H1 (cell line): ENCODE results near the gene PEX5L. TPM values are rescaled to one million over a fixed set of nuclear protein-coding genes. Genes with fewer than 3 reads are reported as not detected.

Source experiments
- CTCF ChIA-PET: fragments of 300-600 bp; sonication (Branson Sonifier 250); formaldehyde crosslinking; loops from one replicate; lab custom pipeline; 2021; ENCODE audit not compliant: partially characterized antibody; lab: Charles Lee
- POLR2A ChIA-PET: fragments of 300-600 bp; sonication (Branson Sonifier 250); formaldehyde crosslinking; loops from one replicate; lab custom pipeline; 2021; ENCODE audit warnings: inconsistent platforms; ENCODE audit not compliant: partially characterized antibody; lab: Charles Lee
- DNase-seq, 2 experiments: peaks; one replicate each; pipeline versions ENCODE4 v3.0.0 to v3.0.0-alpha.2; 2010 to 2022; ENCODE audit warnings: low spot score in 2 of 2, low read depth in 1 of 2, mixed read lengths in 1 of 2
- FAIRE-seq: peaks from 2 replicates; lab custom pipeline; 2011; peaks lifted over from hg19 to GRCh38; lab: Jason Lieb, UNC
- H2AFZ ChIP-seq: 2 replicates; pipeline ENCODE4 v1.8.1; 2012; ENCODE audit warnings: low read length, inconsistent platforms
- H2AK5ac ChIP-seq: 2 replicates; pipeline ENCODE4 v1.6.1; 2013; ENCODE audit warnings: low read depth, low read length
- H2BK120ac ChIP-seq: replicated peaks from 2 replicates; pipeline ENCODE3; 2013; ENCODE audit warnings: low read depth, low read length, inconsistent platforms
- H2BK12ac ChIP-seq: 2 replicates; pipeline ENCODE4 v1.6.1; 2013; ENCODE audit warnings: low read depth, low read length
- H2BK15ac ChIP-seq: 2 replicates; pipeline ENCODE4 v1.6.1; 2013; ENCODE audit warnings: low read length
- H2BK20ac ChIP-seq: 2 replicates; pipeline ENCODE4 v1.6.1; 2013; ENCODE audit warnings: low read length
- H2BK5ac ChIP-seq: 2 replicates; pipeline ENCODE4 v1.6.1; 2013; ENCODE audit warnings: low read depth, low read length
- H3K14ac ChIP-seq: 2 replicates; pipeline ENCODE4 v1.6.1; 2013; ENCODE audit warnings: inconsistent platforms; ENCODE audit not compliant: insufficient read length
- H3K18ac ChIP-seq: 2 replicates; pipeline ENCODE4 v1.6.1; 2013; ENCODE audit warnings: low read length; ENCODE audit errors: extremely low read depth
- H3K23ac ChIP-seq: 2 replicates; pipeline ENCODE4 v1.6.1; 2013; ENCODE audit warnings: inconsistent platforms; ENCODE audit not compliant: insufficient read length
- H3K23me2 ChIP-seq: 2 replicates; pipeline ENCODE4 v1.6.1; 2013; ENCODE audit warnings: low read depth, low read length
- H3K27ac ChIP-seq: 2 replicates; pipeline ENCODE4 v1.6.1; 2011; ENCODE audit warnings: low read depth, low read length, inconsistent platforms
- H3K27me3 ChIP-seq, 4 experiments: replicated peaks in 1 of 4; 1 replicate in 1 of 4; 2 replicates in 3 of 4; pipeline versions ENCODE4 v1.6.1 to v1.8.1; 2011 to 2013; ENCODE audit warnings: low read length in 3 of 4, mild to moderate bottlenecking in 3 of 4, inconsistent platforms in 2 of 4, mixed read lengths in 2 of 4, moderate library complexity in 1 of 4; ENCODE audit not compliant: control insufficient read depth in 3 of 4, insufficient read depth in 3 of 4; ENCODE audit errors: extremely low read depth in 1 of 4
- H3K36me3 ChIP-seq, 4 experiments: 2 replicates each; pipeline versions ENCODE4 v1.6.1 to v1.8.1; 2011 to 2013; ENCODE audit warnings: mild to moderate bottlenecking in 4 of 4, low read length in 3 of 4, moderate library complexity in 2 of 4, control low read depth in 1 of 4, inconsistent platforms in 1 of 4; ENCODE audit not compliant: insufficient read depth in 4 of 4, control insufficient read depth in 2 of 4
- H3K4ac ChIP-seq: replicated peaks from 2 replicates; pipeline ENCODE3; 2013; ENCODE audit warnings: low read length, low read depth, mixed read lengths, inconsistent platforms; ENCODE audit not compliant: insufficient read length
- H3K4me1 ChIP-seq, 4 experiments: replicated peaks in 1 of 4; 1 replicate in 1 of 4; 2 replicates in 3 of 4; pipeline versions ENCODE4 v1.6.1 to v1.8.1; 2011 to 2013; ENCODE audit warnings: low read length in 3 of 4, inconsistent platforms in 2 of 4, mixed read lengths in 1 of 4; ENCODE audit not compliant: insufficient read depth in 4 of 4, control insufficient read depth in 3 of 4
- H3K4me2 ChIP-seq, 2 experiments: 2 replicates each; pipeline versions ENCODE4 v1.6.1 to v1.8.1; 2011 to 2013; ENCODE audit warnings: low read depth in 2 of 2, low read length in 2 of 2, control low read depth in 1 of 2, inconsistent platforms in 1 of 2, mild to moderate bottlenecking in 1 of 2; ENCODE audit not compliant: insufficient read depth in 1 of 2
- H3K4me3 ChIP-seq, 4 experiments: fragments of 200-600, 300-600 bp in 1 of 4; sonication (generic), shearing (Covaris generic), sonication (Bioruptor Twin) in 1 of 4; 2 replicates each; pipeline versions ENCODE4 v1.5.1 to v1.8.1; 2011 to 2016; ENCODE audit warnings: low read length in 4 of 4, low read depth in 3 of 4, control low read depth in 2 of 4, inconsistent platforms in 2 of 4, mild to moderate bottlenecking in 2 of 4, mixed read lengths in 1 of 4, moderate library complexity in 1 of 4; ENCODE audit not compliant: insufficient read depth in 2 of 4; ENCODE audit errors: extremely low read depth in 1 of 4
- H3K56ac ChIP-seq: replicated peaks from 2 replicates; pipeline ENCODE3; 2013; ENCODE audit warnings: low read depth, mild to moderate bottlenecking, mixed read lengths, low read length, inconsistent platforms; ENCODE audit not compliant: insufficient read length
- H3K79me1 ChIP-seq: 2 replicates; pipeline ENCODE4 v1.6.1; 2013; ENCODE audit warnings: low read depth, low read length, control low read depth
- H3K79me2 ChIP-seq, 2 experiments: 2 replicates each; pipeline versions ENCODE4 v1.6.1 to v1.8.1; 2012 to 2013; ENCODE audit warnings: low read length in 2 of 2, mild to moderate bottlenecking in 2 of 2, inconsistent platforms in 1 of 2; ENCODE audit not compliant: insufficient read depth in 2 of 2, control insufficient read depth in 1 of 2
- H3K9ac ChIP-seq, 4 experiments: replicated peaks in 1 of 4; 1 replicate in 1 of 4; 2 replicates in 3 of 4; pipeline versions ENCODE4 v1.6.1 to v1.8.1; 2011 to 2013; ENCODE audit warnings: low read depth in 3 of 4, low read length in 3 of 4, control low read depth in 2 of 4, mild to moderate bottlenecking in 2 of 4, moderate library complexity in 2 of 4, inconsistent platforms in 1 of 4; ENCODE audit errors: extremely low read depth in 1 of 4
- H3K9me3 ChIP-seq, 2 experiments: 2 replicates each; pipeline versions ENCODE4 v1.6.1 to v1.8.1; 2012 to 2013; ENCODE audit warnings: mild to moderate bottlenecking in 2 of 2, moderate library complexity in 2 of 2, control low read depth in 1 of 2, inconsistent platforms in 1 of 2, low read depth in 1 of 2, low read length in 1 of 2, mixed read lengths in 1 of 2; ENCODE audit not compliant: insufficient read depth in 2 of 2
- H4K20me1 ChIP-seq, 2 experiments: replicated peaks in 1 of 2; 2 replicates each; pipeline versions ENCODE3 to v1.8.1; 2011 to 2013; ENCODE audit warnings: inconsistent platforms in 2 of 2, low read length in 2 of 2, mild to moderate bottlenecking in 1 of 2; ENCODE audit not compliant: insufficient read depth in 2 of 2, control insufficient read depth in 1 of 2
- H4K5ac ChIP-seq: 2 replicates; pipeline ENCODE4 v1.6.1; 2013; ENCODE audit warnings: low read length, low read depth, mixed read lengths, inconsistent platforms; ENCODE audit not compliant: insufficient read length
- H4K8ac ChIP-seq: 2 replicates; pipeline ENCODE4 v1.8.0; 2013; ENCODE audit warnings: mild to moderate bottlenecking, moderate library complexity, low read length, inconsistent platforms; ENCODE audit not compliant: insufficient read depth; ENCODE audit errors: extremely low read depth
- H4K91ac ChIP-seq: replicated peaks from 2 replicates; pipeline ENCODE3; 2013; ENCODE audit warnings: low read length, mixed read lengths, inconsistent platforms; ENCODE audit not compliant: insufficient read length
- ASH2L ChIP-seq: fragments of 200-600, 300-600 bp; sonication (generic); IDR thresholded peaks from one replicate; pipeline ENCODE4 v1.7.1; 2017; ENCODE audit warnings: low read length
- CHD2 ChIP-seq: IDR thresholded peaks from 2 replicates; pipeline ENCODE4 v1.6.1; 2012; ENCODE audit warnings: low read length, improper control_type of control experiment
- CTCF ChIP-seq, 3 experiments: IDR thresholded peaks; 1 replicate in 2 of 3; 2 replicates in 1 of 3; pipeline versions ENCODE4 v1.5.1 to v1.6.1; 2011; ENCODE audit warnings: low read length in 3 of 3, mild to moderate bottlenecking in 3 of 3, inconsistent platforms in 2 of 3, low read depth in 1 of 3, moderate library complexity in 1 of 3; ENCODE audit not compliant: insufficient read depth in 1 of 3; ENCODE audit errors: control extremely low read depth in 1 of 3
- EP300 ChIP-seq, 2 experiments: IDR thresholded peaks; 1 replicate in 1 of 2; 2 replicates in 1 of 2; pipeline ENCODE4 v1.6.1; 2011 to 2012; ENCODE audit warnings: low read depth in 2 of 2, low read length in 2 of 2, mild to moderate bottlenecking in 2 of 2, borderline replicate concordance in 1 of 2, inconsistent platforms in 1 of 2, moderate library complexity in 1 of 2
- EZH2 ChIP-seq: fragments of 200-600 bp; sonication (generic); IDR thresholded peaks from 2 replicates; pipeline ENCODE4 v1.7.1; 2012; ENCODE audit warnings: low read depth, mild to moderate bottlenecking, moderate library complexity, low read length, inconsistent platforms; ENCODE audit not compliant: severe bottlenecking
- JUND ChIP-seq: IDR thresholded peaks from 2 replicates; pipeline ENCODE4 v1.6.1; 2011; ENCODE audit warnings: mild to moderate bottlenecking, improper control_type of control experiment, low read length
- MAX ChIP-seq: IDR thresholded peaks from 2 replicates; pipeline ENCODE4 v1.6.1; 2012; ENCODE audit warnings: inconsistent platforms
- POU5F1 ChIP-seq: IDR thresholded peaks from 2 replicates; pipeline ENCODE4 v1.6.1; 2011; ENCODE audit warnings: low read depth, mild to moderate bottlenecking, low read length, moderate library complexity
- RBBP5 ChIP-seq: IDR thresholded peaks from 2 replicates; pipeline ENCODE4 v1.7.1; 2012; ENCODE audit warnings: low read depth, mild to moderate bottlenecking, inconsistent platforms, low read length, moderate library complexity, borderline replicate concordance
- SIRT6 ChIP-seq: IDR thresholded peaks from one replicate; pipeline ENCODE4 v1.7.1; 2012; ENCODE audit warnings: low read length, inconsistent platforms
- SIX5 ChIP-seq: IDR thresholded peaks from 2 replicates; pipeline ENCODE4 v1.6.1; 2011; ENCODE audit warnings: mild to moderate bottlenecking, low read depth, low read length
- WGBS, 2 experiments: shearing (Covaris generic) in 1 of 2; methylation state at CpG; one replicate each; pipeline versions ENCODE4 v1.1.6 to v1.1.7; 2013 to 2015; ENCODE audit warnings: low lambda C conversion rate in 2 of 2, mixed read lengths in 2 of 2, inconsistent platforms in 1 of 2, low coverage in 1 of 2, missing lambda C conversion rate in 1 of 2; ENCODE audit not compliant: insufficient replicate concordance in 2 of 2, insufficient coverage in 1 of 2, insufficient read length in 1 of 2; ENCODE audit errors: extremely low coverage in 1 of 2, missing lambda C conversion rate in 1 of 2; 5-methylcytosine and 5-hydroxymethylcytosine counted together
- polyA plus RNA-seq, 7 experiments: library from polyadenylated mRNA; depleted of rRNA in 3 of 7; stranded (reverse) in 5 of 7; unstranded in 2 of 7; fragments of >200 nt in 5 of 7; fragments of 200-250 nt in 2 of 7; gene quantifications; 1 replicate in 5 of 7; 2 replicates in 1 of 7; 4 replicates in 1 of 7; pipeline versions ENCODE4 v1.2.1 to v1.2.3, GENCODE V29; 2011 to 2013; ENCODE audit warnings: missing spikeins in 2 of 7, mixed read lengths in 2 of 7
- total RNA-seq: library from RNA; stranded (reverse); fragmentation: NEBNext Ultra II Directional; extraction: Animal tissue kit (Norgen Biotek cat#: 25700); gene quantifications from 2 replicates; pipeline ENCODE4 v1.2.1, GENCODE V29; 2021

Gene PEX5L
- total and polyA plus RNA-seq, 2 of the 8 experiments (the other 6 are each of a cell fraction or from before 2014, with no cell fraction given), result 0.80 to 4.2 TPM

DNA sequence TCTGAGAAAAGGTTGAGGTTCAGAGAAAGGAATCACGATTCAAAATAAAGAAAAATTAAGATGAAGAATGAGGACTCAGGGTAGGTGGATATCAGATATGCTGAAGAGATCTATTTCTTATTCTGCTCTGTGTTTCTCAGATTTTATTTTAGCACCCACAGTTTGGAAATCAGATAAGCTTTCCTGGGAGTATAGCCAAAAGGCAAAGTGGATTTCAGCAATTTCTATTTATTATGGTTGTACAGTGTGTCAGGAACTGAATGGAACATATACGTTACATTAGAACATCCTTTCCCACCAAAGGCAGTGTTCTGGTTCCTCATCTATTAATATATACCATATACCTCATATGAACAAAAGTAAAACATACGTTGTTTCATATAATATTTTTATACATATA is 18.9 kb downstream of the PEX5L start:
- H3K9ac ChIP-seq, result no peak overlapping the region
- H3K23me2 ChIP-seq, result no peaks in the 10 kb centered on the region
- H2BK20ac ChIP-seq, result no peak overlapping the region
- no peak overlapping the region for H2BK120ac ChIP-seq
- no peak overlapping the region for H3K27ac ChIP-seq
- no peak overlapping the region for H3K14ac ChIP-seq
- no peaks in the 10 kb centered on the region for H3K36me3 ChIP-seq
- no peak overlapping the region for H4K5ac ChIP-seq
- H2AK5ac ChIP-seq, result no peak overlapping the region
- no peaks in the 10 kb centered on the region for H3K79me2 ChIP-seq
- no peak overlapping the region for H2AFZ ChIP-seq
- no peaks in the 10 kb centered on the region for H3K4me1 ChIP-seq
- H2BK12ac ChIP-seq, result no peak overlapping the region
- H3K27me3 ChIP-seq, result no peaks in the 10 kb centered on the region
- H3K56ac ChIP-seq, result no peak overlapping the region
- no peak overlapping the region for H2BK15ac ChIP-seq
- H3K4me3 ChIP-seq, result no peak overlapping the region
- H3K18ac ChIP-seq, result no peak overlapping the region
- FAIRE-seq (no peak), DNase-seq (no peak)
- H3K4ac ChIP-seq, result no peak overlapping the region
- ChIA-PET CTCF (interaction anchor here (0.5 to 1.3 kb wide), 9 partner anchors 13 to 246 kb away, joined by 3 to 7 read pairs (median 3); no protein-coding TSS in a partner anchor), POLR2A (no interaction called here)
- TF ChIP-seq CHD2, result no peak
- TF ChIP-seq RBBP5, result no peak
- no peak for TF ChIP-seq SIRT6
- TF ChIP-seq SIX5, result no peak
- TF ChIP-seq CTCF (IDR thresholded peaks at IDR 0.05; ENCODE audit: control extremely low read depth in 1 of 3, insufficient read depth in 1 of 3, low read depth in 1 of 3, low read length in 3 of 3), result no peak
- TF ChIP-seq MAX, result no peak
- TF ChIP-seq EP300 (IDR thresholded peaks at IDR 0.05; ENCODE audit: borderline replicate concordance in 1 of 2, low read depth in 2 of 2, low read length in 2 of 2), result no peak
- no peak for TF ChIP-seq ASH2L
- TF ChIP-seq JUND, result no peak
- no peak for TF ChIP-seq POU5F1
- TF ChIP-seq EZH2, result no peak
- H3K9me3 ChIP-seq, result no peaks in the 10 kb centered on the region
- H4K91ac ChIP-seq, result no peak overlapping the region
- no peak overlapping the region for H3K4me2 ChIP-seq
- H3K23ac ChIP-seq, result no peak overlapping the region
- WGBS, 2 experiments, result 87% methylated on average over 3 of the region's 3 CpGs; no CpG with 5 or more reads in 1 of the 2 experiments
- H3K79me1 ChIP-seq, result no peaks in the 10 kb centered on the region
- H4K8ac ChIP-seq, result no peak overlapping the region
- no peak overlapping the region for H2BK5ac ChIP-seq
- H4K20me1 ChIP-seq, result no peaks in the 10 kb centered on the region
